K562 (cell line): Measurements from ENCODE around the gene CACNA2D2. TPM values are rescaled to one million over a fixed set of nuclear protein-coding genes. Genes with fewer than 3 reads are reported as not detected.

Source experiments
- ATAC-seq: fragments of 200-7000 bp; cut with Tn5 transposase; 3 replicates; pipeline ENCODE4 v1.9.1; 2020; ENCODE audit warnings: moderate library complexity
- BruUV-seq: library from RNA; stranded (reverse); fragments of 400-500 nt; replicated peaks from 2 replicates; lab custom pipeline; 2021; lab: Mats Ljungman, UMichigan
- CTCF ChIA-PET: fragments of 300-600 bp; formaldehyde crosslinking; extraction: SDS; loops from one replicate; lab custom pipeline; 2021; ENCODE audit warnings: low intra/inter-chr PET ratio; lab: Yijun Ruan, JAX
- POLR2A ChIA-PET: fragments of 300-600, 350-650 bp; sonication (Branson Sonifier 250); formaldehyde crosslinking; extraction: SDS; loops from one replicate; lab custom pipeline; 2021; ENCODE audit warnings: antibody characterized with exemption, inconsistent platforms; lab: Yijun Ruan, JAX
- DNase-seq, 4 experiments: peaks; one replicate each; pipeline versions ENCODE4 v3.0.0 to v3.0.0-alpha.2; 2011 to 2018; ENCODE audit warnings: low spot score in 3 of 4, mixed read lengths in 3 of 4; ENCODE audit errors: extremely low read depth in 1 of 4
- FAIRE-seq: peaks from 2 replicates; lab custom pipeline; 2011; peaks lifted over from hg19 to GRCh38; lab: Jason Lieb, UNC
- H2AFZ ChIP-seq: 2 replicates; pipeline ENCODE4 v1.6.0; 2011; ENCODE audit warnings: low read depth, low read length, control low read depth, inconsistent platforms
- H3K27ac ChIP-seq: fragments of 200-600 bp; 3 replicates; pipeline ENCODE4 v1.8.0; 2011; ENCODE audit warnings: low read depth, mild to moderate bottlenecking, control low read depth, inconsistent platforms, low read length, moderate library complexity, mixed read lengths; ENCODE audit errors: extremely low read depth
- H3K27me3 ChIP-seq, 2 experiments: fragments of 300-600 bp in 1 of 2; 2 replicates in 1 of 2; 3 replicates in 1 of 2; pipeline versions ENCODE4 v1.6.0 to v1.8.0; 2011; ENCODE audit warnings: inconsistent platforms in 2 of 2, low read length in 2 of 2, mild to moderate bottlenecking in 1 of 2, mixed read lengths in 1 of 2, moderate library complexity in 1 of 2; ENCODE audit not compliant: control insufficient read depth in 2 of 2, insufficient read depth in 2 of 2
- H3K36me3 ChIP-seq: fragments of 300-600 bp; 3 replicates; pipeline ENCODE4 v1.8.0; 2011; ENCODE audit warnings: mild to moderate bottlenecking, low read length, inconsistent platforms; ENCODE audit not compliant: control insufficient read depth, insufficient read depth
- H3K4me1 ChIP-seq, 2 experiments: fragments of 200-600 bp in 1 of 2; replicated peaks in 1 of 2; 2 replicates in 1 of 2; 3 replicates in 1 of 2; pipeline versions ENCODE4 v1.5.1 to v1.8.0; 2011; ENCODE audit warnings: inconsistent platforms in 2 of 2, low read length in 2 of 2, mild to moderate bottlenecking in 1 of 2, mixed read lengths in 1 of 2, moderate library complexity in 1 of 2; ENCODE audit not compliant: control insufficient read depth in 2 of 2, insufficient read depth in 2 of 2
- H3K4me2 ChIP-seq: 2 replicates; pipeline ENCODE4 v1.6.1; 2011; ENCODE audit warnings: low read length, control low read depth, inconsistent platforms, mixed read lengths; ENCODE audit not compliant: insufficient read depth
- H3K4me3 ChIP-seq: fragments of 200-600 bp; sonication (generic), shearing (Covaris generic); 2 replicates; pipeline ENCODE4 v1.5.1; 2016; ENCODE audit warnings: control low read depth, inconsistent platforms
- H3K79me2 ChIP-seq: fragments of 200-600 bp; 3 replicates; pipeline ENCODE4 v1.8.0; 2011; ENCODE audit warnings: low read length, inconsistent platforms; ENCODE audit not compliant: control insufficient read depth, insufficient read depth
- H3K9ac ChIP-seq, 2 experiments: 2 replicates each; pipeline versions ENCODE4 v1.6.0 to v1.6.1; 2011; ENCODE audit warnings: low read depth in 2 of 2, low read length in 2 of 2, control low read depth in 1 of 2, inconsistent platforms in 1 of 2, mild to moderate bottlenecking in 1 of 2, mixed read lengths in 1 of 2; ENCODE audit not compliant: insufficient read depth in 1 of 2
- H3K9me1 ChIP-seq: one replicate; pipeline ENCODE4 v1.6.0; 2011; ENCODE audit warnings: inconsistent platforms, mild to moderate bottlenecking, low read length, moderate library complexity; ENCODE audit not compliant: control insufficient read depth, insufficient read depth
- H3K9me3 ChIP-seq: replicated peaks from 2 replicates; pipeline ENCODE4 v1.5.1; 2011; ENCODE audit warnings: low read depth, low read length, inconsistent platforms; ENCODE audit not compliant: control insufficient read depth, insufficient read depth
- H4K20me1 ChIP-seq: replicated peaks from 2 replicates; pipeline ENCODE4 v1.6.1; 2011; ENCODE audit warnings: low read length, inconsistent platforms, mixed read lengths; ENCODE audit not compliant: control insufficient read depth, insufficient read depth
- CTCF ChIP-seq, 3 experiments: IDR thresholded peaks in 2 of 3; conservative IDR thresholded peaks in 1 of 3; 2 replicates each; pipeline ENCODE4 v1.5.1; 2011 to 2012; ENCODE audit warnings: low read length in 3 of 3, mild to moderate bottlenecking in 3 of 3, control low read depth in 2 of 3, improper control_type of control experiment in 1 of 3, inconsistent platforms in 1 of 3, low read depth in 1 of 3, mixed read lengths in 1 of 3, moderate library complexity in 1 of 3; ENCODE audit not compliant: insufficient read depth in 2 of 3
- CTCFL ChIP-seq: IDR thresholded peaks from 2 replicates; pipeline ENCODE4 v1.6.1; 2011; ENCODE audit warnings: borderline replicate concordance, low read depth, mild to moderate bottlenecking, moderate library complexity, low read length; ENCODE audit not compliant: insufficient read depth, poor library complexity, severe bottlenecking
- WGBS: fragments of 100-300 bp; shearing (Covaris generic); methylation state at CpG from one replicate; pipeline ENCODE4 v1.1.6; 2016; ENCODE audit warnings: low coverage, mixed read lengths; ENCODE audit not compliant: insufficient coverage; ENCODE audit errors: missing lambda C conversion rate; 5-methylcytosine and 5-hydroxymethylcytosine counted together
- in situ Hi-C: fragments of 300-500 bp; cut with MboI; formaldehyde crosslinking; loops from 4 replicates; pipeline ENCODE4 v1.15.0; 2018; ENCODE audit warnings: inconsistent platforms, mixed read lengths
- intact Hi-C: fragments of 100-400 bp; cut with micrococcal nuclease; formaldehyde crosslinking; loops from 2 replicates; pipeline ENCODE4 v1.14.2; 2022
- polyA plus RNA-seq, 8 experiments: library from polyadenylated mRNA; depleted of rRNA in 4 of 8; stranded (reverse) in 5 of 8; unstranded in 3 of 8; fragments of >200 nt; fragmentation: Nextera tagmentation in 2 of 8; fragmentation: Illumina TruSeq in 1 of 8; extraction: Ambion mirVana in 2 of 8; extraction: Trizol in 1 of 8; gene quantifications; 2 replicates each; pipeline versions ENCODE4 v1.2.1 to v1.2.3, GENCODE V29; 2011 to 2014; ENCODE audit warnings: inconsistent platforms in 1 of 8, missing spikeins in 1 of 8
- total RNA-seq, 7 experiments: library from RNA; depleted of rRNA in 6 of 7; stranded (reverse); fragments of >200 nt in 6 of 7; fragmentation: Illumina TruSeq in 2 of 7; extraction: Trizol in 2 of 7; gene quantifications; 2 replicates each; pipeline versions ENCODE4 v1.2.1 to v1.2.3, GENCODE V29; 2011 to 2021; ENCODE audit warnings: low replicate concordance in 1 of 7
- TF ChIP-seq, protein P1 (sequence below): fragments of 250-450 bp; sonication (Bioruptor Pico); IDR thresholded peaks from 2 replicates; pipeline ENCODE4 v1.8.0; 2022; ENCODE audit warnings: moderate library complexity, mild to moderate bottlenecking, inconsistent platforms

The CACNA2D2 gene
- total and polyA plus RNA-seq, 9 of the 15 experiments (the other 6 are each of a cell fraction or from before 2014, with no cell fraction given), result 0.11 to 0.58 (median 0.36) TPM; not detected in 2

DNA sequence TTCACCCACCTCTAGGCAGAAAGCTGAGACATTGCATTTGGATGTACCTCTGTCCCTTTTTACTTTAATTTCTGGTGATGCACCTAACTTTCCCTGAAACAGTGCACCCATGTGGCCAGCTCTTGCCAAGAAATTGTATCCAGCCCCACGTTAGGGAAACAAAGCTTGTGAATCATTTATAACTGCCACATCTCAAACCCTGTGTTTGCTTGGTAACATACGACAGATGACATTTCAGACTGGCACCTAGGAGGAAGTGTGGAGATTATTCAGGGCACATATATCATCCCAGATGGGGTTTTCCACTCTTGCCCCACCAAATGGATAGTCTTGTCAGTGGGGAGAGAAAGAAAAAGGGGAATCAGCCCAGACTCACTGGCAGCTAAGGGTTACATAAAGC is 150.7 kb downstream of the CACNA2D2 start:
- H3K79me2 ChIP-seq, result peaks cover 51% of the 10 kb centered on the region
- peak; percentile 7 for TF ChIP-seq CTCFL
- peak in 2 of 3 experiments; percentile 33 to 36; a peak in 3 of 6 replicates for TF ChIP-seq CTCF (IDR thresholded peaks at IDR 0.05 in 2 of 3, conservative IDR thresholded peaks at IDR 0.05 in 1 of 3; ENCODE audit: insufficient read depth in 2 of 3, low read depth in 1 of 3, low read length in 3 of 3)
- TF ChIP-seq, protein P1, sequence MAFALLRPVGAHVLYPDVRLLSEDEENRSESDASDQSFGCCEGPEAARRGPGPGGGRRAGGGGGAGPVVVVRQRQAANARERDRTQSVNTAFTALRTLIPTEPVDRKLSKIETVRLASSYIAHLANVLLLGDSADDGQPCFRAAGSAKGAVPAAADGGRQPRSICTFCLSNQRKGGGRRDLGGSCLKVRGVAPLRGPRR, result no peak
- no peak overlapping the region for H3K4me3 ChIP-seq
- H3K9me1 ChIP-seq, result peaks cover 6% of the 10 kb centered on the region
- intact Hi-C loops, result no loop called here
- ATAC-seq, result no peak
- H3K36me3 ChIP-seq, result peaks cover 56% of the 10 kb centered on the region; the same call in 2 of the 3 replicates
- no peaks in the 10 kb centered on the region for H3K9me3 ChIP-seq
- H3K9ac ChIP-seq, result no peak overlapping the region
- H3K27me3 ChIP-seq, result no peaks in the 10 kb centered on the region
- no peak overlapping the region for H2AFZ ChIP-seq
- FAIRE-seq, result peak; percentile 69
- CTCF ChIA-PET, result interaction anchor here (0.6 kb wide), 1 partner anchor 161 kb away, joined by 3 read pairs; no protein-coding TSS in a partner anchor
- no peak overlapping the region for H3K4me2 ChIP-seq
- no TSS peak for BruUV-seq
- peaks cover 30 to 46% of the 10 kb centered on the region in 2 experiments; a peak in 4 of 5 replicates for H3K4me1 ChIP-seq
- 45% methylated on average over 2 of the region's 2 CpGs for WGBS
- H4K20me1 ChIP-seq, result peaks cover 24% of the 10 kb centered on the region; the same call in 1 of the 2 replicates
- in situ Hi-C loops, result no loop called here
- POLR2A ChIA-PET, result interaction anchor here (0.6 to 1.0 kb wide), 4 partner anchors 15 to 1920 kb away, joined by 3 to 4 read pairs (median 3); no protein-coding TSS in a partner anchor
- H3K27ac ChIP-seq, result no peak overlapping the region
- no peak for DNase-seq
